CD4-positive, alpha-beta T cell treated with Interleukin-4 for 1 hour (primary cell): ENCODE results near the gene ZNF479.
"Not testable (repeated sequence)": the region's sequence is repeated elsewhere in the genome, so short reads cannot be mapped to it uniquely, and the experiment has no call there.

Experiments
- DNase-seq, 2 donors: peaks; one replicate each; pipeline ENCODE4 v3.0.0-alpha.2; 2020 to 2022

ZNF479 gene

GRCh38 chr7:57132336-57132735, at the start of gene ZNF479:
ZNF479 (minus strand) TSS chr7:57132436; CDS start chr7:57132324, 112 bp downstream.
- not testable (repeated sequence) for DNase-seq

- no peak for DNase-seq
These were observed 49.8 kb upstream of the ZNF479 start for GRCh38 chr7:57182031-57182430.

- DNase-seq, result no peak
These were observed 49.0 kb upstream of the ZNF479 start for GRCh38 chr7:57181281-57181680.

GRCh38 chr7:57179776-57180415, 47.7 kb upstream of the ZNF479 start:
- no peak for DNase-seq

GRCh38 chr7:57178768-57179139, 46.5 kb upstream of the ZNF479 start:
- DNase-seq, result no peak

- no peak for DNase-seq
These were observed 45.9 kb upstream of the ZNF479 start for GRCh38 chr7:57177856-57178767.

GRCh38 chr7:57176928-57177635, 44.8 kb upstream of the ZNF479 start:
- no peak for DNase-seq

- DNase-seq, result no peak
These were observed 33.2 kb upstream of the ZNF479 start for GRCh38 chr7:57165285-57165899.

GRCh38 chr7:57120123-57120784, 12.0 kb downstream of the ZNF479 start:
- DNase-seq, result not testable (repeated sequence)
